ENCODE results near the gene B3GAT3.

DNA sequence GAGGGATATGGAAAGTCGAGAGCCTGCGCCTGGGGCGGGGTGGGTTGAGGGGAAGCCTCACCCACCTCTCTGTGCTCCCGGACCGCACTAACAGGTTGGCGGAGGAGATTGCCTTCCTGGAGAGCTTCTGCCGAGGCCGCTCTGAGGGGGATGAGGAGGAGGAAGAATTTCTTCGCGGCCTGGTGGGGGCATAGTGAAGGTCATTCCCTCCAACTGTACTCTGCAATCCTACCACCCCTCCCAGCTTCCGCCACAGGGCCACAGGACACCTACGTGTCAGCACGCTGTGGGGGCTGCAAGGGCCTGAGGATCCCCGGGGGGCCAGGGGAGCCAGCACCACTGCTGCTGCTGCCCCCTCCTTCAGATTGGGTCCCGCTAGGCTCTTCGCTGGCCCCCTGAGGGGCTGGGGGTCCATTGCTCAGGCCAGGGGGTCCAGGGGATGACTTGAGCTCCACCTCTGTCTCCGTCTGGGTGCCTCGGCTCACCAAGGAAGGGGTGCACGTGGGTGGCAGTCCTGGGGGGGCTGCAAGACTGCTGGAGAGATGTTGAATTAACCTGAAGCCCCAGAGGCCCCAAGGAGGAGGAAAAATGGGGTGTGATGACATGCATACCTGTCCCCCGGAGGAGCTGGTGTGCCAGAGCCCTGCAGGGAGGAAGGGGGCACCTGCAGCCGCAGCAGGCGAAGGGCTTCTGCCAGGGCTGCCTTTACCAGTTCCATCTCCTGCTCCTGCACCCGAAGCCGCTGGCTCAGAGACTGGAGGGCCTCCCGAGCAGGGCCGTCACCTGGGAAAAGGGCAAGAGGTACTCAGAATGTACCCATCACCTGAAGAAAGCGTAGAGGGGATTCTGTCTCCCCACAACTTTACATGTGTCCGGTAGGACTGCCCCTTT is 10.7 kb downstream of the B3GAT3 start:
- TF ChIP-seq, protein P1, sequence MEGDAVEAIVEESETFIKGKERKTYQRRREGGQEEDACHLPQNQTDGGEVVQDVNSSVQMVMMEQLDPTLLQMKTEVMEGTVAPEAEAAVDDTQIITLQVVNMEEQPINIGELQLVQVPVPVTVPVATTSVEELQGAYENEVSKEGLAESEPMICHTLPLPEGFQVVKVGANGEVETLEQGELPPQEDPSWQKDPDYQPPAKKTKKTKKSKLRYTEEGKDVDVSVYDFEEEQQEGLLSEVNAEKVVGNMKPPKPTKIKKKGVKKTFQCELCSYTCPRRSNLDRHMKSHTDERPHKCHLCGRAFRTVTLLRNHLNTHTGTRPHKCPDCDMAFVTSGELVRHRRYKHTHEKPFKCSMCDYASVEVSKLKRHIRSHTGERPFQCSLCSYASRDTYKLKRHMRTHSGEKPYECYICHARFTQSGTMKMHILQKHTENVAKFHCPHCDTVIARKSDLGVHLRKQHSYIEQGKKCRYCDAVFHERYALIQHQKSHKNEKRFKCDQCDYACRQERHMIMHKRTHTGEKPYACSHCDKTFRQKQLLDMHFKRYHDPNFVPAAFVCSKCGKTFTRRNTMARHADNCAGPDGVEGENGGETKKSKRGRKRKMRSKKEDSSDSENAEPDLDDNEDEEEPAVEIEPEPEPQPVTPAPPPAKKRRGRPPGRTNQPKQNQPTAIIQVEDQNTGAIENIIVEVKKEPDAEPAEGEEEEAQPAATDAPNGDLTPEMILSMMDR (conservative IDR thresholded peaks at IDR 0.05), result no peak
- no peak for TF ChIP-seq ZFX (IDR thresholded peaks at IDR 0.05)
